Adrenal gland (tissue), 12 donors: ENCODE data around the gene RAB30. TPM values are rescaled to one million over a fixed set of nuclear protein-coding genes. Genes with fewer than 3 reads are reported as not detected.

Source experiments
- DNase-seq, 7 donors: peaks; one replicate each; pipeline ENCODE4 v3.0.0-alpha.2; 2019 to 2020
- H3K27ac ChIP-seq, 5 donors: fragments of 200-600 bp; sonication (generic) in 4 of 5; 1 replicate in 3 of 5; 2 replicates in 2 of 5; pipeline versions ENCODE4 v1.5.1 to v1.8.0; 2016 to 2020; ENCODE audit warnings: mild to moderate bottlenecking in 1 of 5
- H3K27me3 ChIP-seq: fragments of 200-600 bp; 2 replicates; pipeline ENCODE4 v1.8.0; 2021
- H3K36me3 ChIP-seq, 2 donors: fragments of 200-600 bp; replicated peaks in 1 of 2; 1 replicate in 1 of 2; 2 replicates in 1 of 2; pipeline versions ENCODE4 v1.5.1 to v1.8.0; 2018 to 2022
- H3K4me1 ChIP-seq, 2 donors: fragments of 200-600 bp; replicated peaks in 1 of 2; 1 replicate in 1 of 2; 2 replicates in 1 of 2; pipeline versions ENCODE4 v1.5.1 to v1.8.0; 2018 to 2021
- H3K4me3 ChIP-seq, 4 donors: fragments of 200-600 bp; sonication (generic) in 3 of 4; one replicate each; pipeline ENCODE4 v1.5.1; 2016 to 2018
- H3K9me3 ChIP-seq, 3 donors: fragments of 200-600 bp; sonication (generic) in 1 of 3; replicated peaks in 1 of 3; 1 replicate in 2 of 3; 2 replicates in 1 of 3; pipeline versions ENCODE4 v1.5.1 to v1.8.0; 2016 to 2021
- POLR2A ChIP-seq, 2 donors: fragments of 450-650 bp; IDR thresholded peaks; one replicate each; pipeline ENCODE4 v1.6.1; 2017; ENCODE audit warnings: antibody characterized with exemption in 2 of 2, mild to moderate bottlenecking in 2 of 2, moderate library complexity in 1 of 2
- WGBS, 4 donors: extraction: QIAGEN DNeasy Blood & Tissue Kit in 2 of 4; methylation state at CpG; one replicate each; pipeline versions ENCODE4 v1.1.5 to v1.1.7; 2013 to 2017; 5-methylcytosine and 5-hydroxymethylcytosine counted together
- intact Hi-C, 2 donors: fragments of 100-400 bp; cut with DNase I; formaldehyde crosslinking; loops; one replicate each; pipeline versions ENCODE4 v1.14.1 to v1.15.0; 2022 to 2023
- polyA plus RNA-seq, 3 donors: library from polyadenylated mRNA; stranded (reverse); fragments of 200-250 nt in 2 of 3; fragments of 350-450 nt in 1 of 3; fragmentation: Illumina TruSeq in 1 of 3; extraction: RNeasy Lipid Tissue Mini Kit (QIAGEN cat#74804) in 1 of 3; gene quantifications; one replicate each; pipeline ENCODE4 v1.2.3, GENCODE V29; 2013 to 2014
- small RNA-seq, 2 donors: library from RNA; depleted of rRNA; stranded (forward); fragments of <200 nt; gene quantifications; one replicate each; pipeline ENCODE3, GENCODE V24; 2016
- total RNA-seq, 9 donors: library from RNA; depleted of rRNA in 4 of 9; stranded (reverse); fragments of >200 nt in 4 of 9; fragments of 120-200 nt in 1 of 9; fragmentation: NEBNext Ultra II Directional in 1 of 9; extraction: Animal tissue kit (Norgen Biotek cat#: 25700) in 1 of 9; gene quantifications; one replicate each; pipeline versions ENCODE4 v1.1.0 to v1.2.4, GENCODE V29; 2013 to 2023
- TF ChIP-seq, protein P1 (sequence below), 6 experiments: fragments of 450-650 bp in 4 of 6; fragments of 200-600 bp in 2 of 6; sonication (generic) in 1 of 6; IDR thresholded peaks; 1 replicate in 5 of 6; 2 replicates in 1 of 6; pipeline versions ENCODE4 v1.5.1 to v1.8.0; 2016 to 2021; ENCODE audit warnings: antibody characterized with exemption in 6 of 6, mild to moderate bottlenecking in 2 of 6, moderate library complexity in 1 of 6
- donor health status: healthy with polysubstance abuse.
- donor health status: Bipolar disorder and iron deficiency.
- donor health status: DM: yes; HTN: yes; CAD: no.
- donor health status: DM: no; HTN: no; CAD: no.
- donor health status: DM: no; HTN: no; CAD: no.
- donor health status: DM: yes; HTN: yes; CAD: no.

The RAB30 gene
- total and polyA plus RNA-seq, 12 donors = 5.1 to 69.4 (median 41.7) TPM

DNA sequence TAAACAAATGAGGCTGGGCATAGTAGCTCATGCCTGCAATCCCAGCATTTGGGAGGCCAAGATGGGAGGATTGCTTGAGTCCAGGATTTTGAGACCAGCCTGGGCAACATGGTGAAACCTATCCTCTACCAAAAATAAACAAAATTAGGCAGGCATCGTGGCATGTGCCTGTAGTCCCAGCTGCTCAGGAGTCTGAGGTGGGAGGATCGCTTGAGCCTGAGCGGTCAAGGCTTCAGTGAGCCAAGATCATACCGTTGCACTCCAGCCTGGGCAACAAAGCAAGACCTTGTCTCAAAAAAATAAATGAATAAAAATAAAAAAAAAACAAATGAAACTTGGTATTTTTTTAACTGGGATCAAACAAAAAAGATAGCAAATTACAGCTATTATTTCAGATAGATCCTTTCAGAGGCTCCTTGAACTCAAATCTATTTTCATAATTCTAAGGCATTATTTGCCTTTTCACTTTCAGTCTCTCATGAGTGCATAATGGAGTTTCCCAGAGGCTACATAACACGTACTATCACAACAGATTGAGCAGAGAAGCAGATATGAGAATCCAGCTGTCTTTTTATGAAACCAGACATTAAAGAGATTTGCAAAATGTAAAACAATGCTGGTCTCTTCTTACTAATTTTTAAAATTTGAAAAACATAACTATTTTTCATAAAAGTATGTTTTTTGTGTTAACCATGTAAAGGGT lies 147.0 kb downstream of the RAB30 start:
- whole genome bisulfite sequencing, 4 donors = 86 to 93% (median 89%) methylated on average over 5 of the region's 5 CpGs
- no peak overlapping the region for H3K27ac ChIP-seq
- intact Hi-C loops = no loop called here
- no peaks in the 10 kb centered on the region for H3K36me3 ChIP-seq
- peaks cover 0 to 5% of the 10 kb centered on the region in 2 donors for H3K4me1 ChIP-seq
- TF ChIP-seq POLR2A (IDR thresholded peaks at IDR 0.05) = no peak
- TF ChIP-seq, protein P1, sequence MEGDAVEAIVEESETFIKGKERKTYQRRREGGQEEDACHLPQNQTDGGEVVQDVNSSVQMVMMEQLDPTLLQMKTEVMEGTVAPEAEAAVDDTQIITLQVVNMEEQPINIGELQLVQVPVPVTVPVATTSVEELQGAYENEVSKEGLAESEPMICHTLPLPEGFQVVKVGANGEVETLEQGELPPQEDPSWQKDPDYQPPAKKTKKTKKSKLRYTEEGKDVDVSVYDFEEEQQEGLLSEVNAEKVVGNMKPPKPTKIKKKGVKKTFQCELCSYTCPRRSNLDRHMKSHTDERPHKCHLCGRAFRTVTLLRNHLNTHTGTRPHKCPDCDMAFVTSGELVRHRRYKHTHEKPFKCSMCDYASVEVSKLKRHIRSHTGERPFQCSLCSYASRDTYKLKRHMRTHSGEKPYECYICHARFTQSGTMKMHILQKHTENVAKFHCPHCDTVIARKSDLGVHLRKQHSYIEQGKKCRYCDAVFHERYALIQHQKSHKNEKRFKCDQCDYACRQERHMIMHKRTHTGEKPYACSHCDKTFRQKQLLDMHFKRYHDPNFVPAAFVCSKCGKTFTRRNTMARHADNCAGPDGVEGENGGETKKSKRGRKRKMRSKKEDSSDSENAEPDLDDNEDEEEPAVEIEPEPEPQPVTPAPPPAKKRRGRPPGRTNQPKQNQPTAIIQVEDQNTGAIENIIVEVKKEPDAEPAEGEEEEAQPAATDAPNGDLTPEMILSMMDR (IDR thresholded peaks at IDR 0.05) = no peak
- H3K27me3 ChIP-seq = no peaks in the 10 kb centered on the region
- H3K4me3 ChIP-seq = no peak overlapping the region
- no peaks in the 10 kb centered on the region for H3K9me3 ChIP-seq
- no peak for DNase-seq

Small RNAs within 50 kb of the gene (small RNA-seq; reads per million reads assigned to genes)
- 0 reads per million in 2 donors for gene SNORA70E

Other genes with a start within 250 kb of the RAB30 start
- gene PRCP, start 171.5 kb downstream of the RAB30 start, total RNA-seq = 100 to 1,000 TPM in 8 of 9 donors, 10 to 100 TPM in 1; 79.9 to 169 (median 136) TPM
- 100 to 1,000 TPM in 1 of 3 donors, 10 to 100 TPM in 2; 29.9 to 196 (median 37.9) TPM for gene PRCP, start 171.5 kb downstream of the RAB30 start, polyA plus RNA-seq
- gene DDIAS, start 170.2 kb downstream of the RAB30 start, total RNA-seq = 1 to 10 TPM in 5 of 9 donors, under 1 TPM in 4; 0.17 to 2.7 (median 1.0) TPM
- 1 to 10 TPM in 1 of 3 donors, under 1 TPM in 2; 0.27 to 1.4 (median 0.48) TPM for gene DDIAS, start 170.2 kb downstream of the RAB30 start, polyA plus RNA-seq
- gene PCF11, start 85.2 kb upstream of the RAB30 start, total RNA-seq = 10 to 100 TPM; 20.2 to 62.8 (median 50.9) TPM
- 10 to 100 TPM; 40.0 to 46.9 (median 46.8) TPM for gene PCF11, start 85.2 kb upstream of the RAB30 start, polyA plus RNA-seq
- 10 to 100 TPM; 12.9 to 34.3 (median 23.9) TPM for gene ANKRD42, start 121.8 kb upstream of the RAB30 start, total RNA-seq
- 10 to 100 TPM in 2 of 3 donors, 1 to 10 TPM in 1; 9.0 to 23.6 (median 12.4) TPM for gene ANKRD42, start 121.8 kb upstream of the RAB30 start, polyA plus RNA-seq
- gene CCDC90B, start 214.5 kb upstream of the RAB30 start, total RNA-seq = 100 to 1,000 TPM in 1 of 9 donors, 10 to 100 TPM in 8; 38.9 to 123 (median 60.1) TPM
- gene CCDC90B, start 214.5 kb upstream of the RAB30 start, polyA plus RNA-seq = 100 to 1,000 TPM in 1 of 3 donors, 10 to 100 TPM in 2; 43.3 to 147 (median 44.6) TPM